Measurements from ENCODE around the gene MIF4GD. TPM values are rescaled to one million over a fixed set of nuclear protein-coding genes. Genes with fewer than 3 reads are reported as not detected.

The MIF4GD gene
- total and polyA plus RNA-seq, 2 experiments from 2014 or later = 11.3 to 15.9 TPM

DNA sequence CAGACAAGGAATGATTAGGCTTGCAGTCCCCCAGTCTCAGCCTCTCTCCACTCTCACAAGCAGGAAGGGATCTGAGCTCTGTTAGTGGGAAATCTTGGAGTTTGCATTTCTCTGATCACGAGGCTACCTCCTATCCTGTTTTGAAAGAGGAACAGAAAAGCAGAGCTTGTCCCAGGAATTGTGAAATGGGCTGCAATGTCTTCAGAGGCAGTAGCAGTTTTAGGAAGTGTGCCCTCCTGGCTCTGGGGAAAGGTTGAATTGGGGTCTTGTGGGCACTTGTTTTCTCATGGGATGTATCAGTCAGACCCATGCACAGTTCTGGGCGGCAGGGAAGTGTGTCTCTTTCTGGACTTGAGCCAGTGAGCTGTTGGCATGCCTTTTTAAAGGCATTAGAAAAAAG is 42.7 kb downstream of the MIF4GD start:
- no peak for ATAC-seq

DNA sequence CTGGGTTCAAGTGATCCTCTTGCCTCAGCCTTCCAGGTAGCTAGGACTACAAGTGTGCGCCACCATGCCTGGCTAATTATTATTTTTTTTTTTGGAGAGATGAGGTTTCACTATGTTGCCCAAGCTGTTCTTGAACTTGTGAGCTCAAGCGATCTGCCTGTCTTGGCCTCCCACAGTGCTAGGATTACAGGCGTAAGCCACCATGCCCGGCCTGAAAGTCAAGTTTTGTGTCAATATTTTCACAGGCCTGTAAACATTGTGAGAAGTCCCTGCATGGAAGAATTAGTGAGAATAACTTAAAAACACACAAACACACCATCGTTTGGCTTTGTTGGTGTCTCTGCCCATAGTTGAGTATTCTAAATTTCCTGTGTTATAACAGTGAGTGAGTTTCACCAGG is 43.3 kb downstream of the MIF4GD start:
- Histone ChIP-seq H3K4me1 (ENCODE audit: insufficient read depth) (no peaks in the 10 kb centered on the region), H3F3A (replicated peaks; ENCODE audit: low read depth) (peaks cover 13% of the 10 kb centered on the region; the same call in 1 of the 2 replicates), H3K27ac (ENCODE audit: low read depth) (no peak overlapping the region), H3K27me3 (ENCODE audit: insufficient read depth) (no peaks in the 10 kb centered on the region), H3K9me2 (ENCODE audit: insufficient read depth) (no peaks in the 10 kb centered on the region), H3K79me2 (replicated peaks; ENCODE audit: insufficient read depth) (no peaks in the 10 kb centered on the region), H3K36me3 (ENCODE audit: insufficient read depth) (peaks cover 29% of the 10 kb centered on the region), H3K4me3 (no peak overlapping the region), H3K4me2 (no peak overlapping the region), H4K20me1 (replicated peaks; ENCODE audit: insufficient read depth) (peaks cover 3% of the 10 kb centered on the region), H2AFZ (no peak overlapping the region)
- Mint-ChIP-seq H3K27ac (no peak overlapping the region), H3K4me3 (no peak overlapping the region), H3K27me3 (ENCODE audit: insufficient read depth, low read depth, poor library complexity) (peaks cover 3% of the 10 kb centered on the region), H3K4me1 (no peaks in the 10 kb centered on the region), H3K9me3 (no peaks in the 10 kb centered on the region), H3K36me3 (ENCODE audit: low read depth) (peaks cover 80% of the 10 kb centered on the region)
- no peak for DNase-seq (ENCODE audit: low spot score)
- TF ChIP-seq ZNF114 (CRISPR knock-in tag; IDR thresholded peaks at IDR 0.05) (no peak), EZH2 (IDR thresholded peaks at IDR 0.05; ENCODE audit: low read depth, unreplicated experiment) (no peak), REST (IDR thresholded peaks at IDR 0.05; ENCODE audit: unreplicated experiment) (no peak), STAT1 (IDR thresholded peaks at IDR 0.05; ENCODE audit: unreplicated experiment) (no peak), JUNB (IDR thresholded peaks at IDR 0.05; ENCODE audit: unreplicated experiment) (no peak)
- ATAC-seq = no peak

More for the DNA sequence above, 42.7 kb downstream of the MIF4GD start:
- Histone ChIP-seq H3K36me3 (ENCODE audit: insufficient read depth) (peaks cover 34% of the 10 kb centered on the region), H3F3A (replicated peaks; ENCODE audit: low read depth) (peaks cover 13% of the 10 kb centered on the region; the same call in 1 of the 2 replicates), H2AFZ (no peak overlapping the region), H4K20me1 (replicated peaks; ENCODE audit: insufficient read depth) (peaks cover 3% of the 10 kb centered on the region), H3K4me2 (no peak overlapping the region), H3K4me3 (no peak overlapping the region), H3K9me2 (ENCODE audit: insufficient read depth) (no peaks in the 10 kb centered on the region), H3K27ac (ENCODE audit: low read depth) (no peak overlapping the region), H3K4me1 (ENCODE audit: insufficient read depth) (no peaks in the 10 kb centered on the region), H3K27me3 (ENCODE audit: insufficient read depth) (no peaks in the 10 kb centered on the region), H3K79me2 (replicated peaks; ENCODE audit: insufficient read depth) (no peaks in the 10 kb centered on the region)
- Mint-ChIP-seq H3K4me1 (no peaks in the 10 kb centered on the region), H3K27ac (no peak overlapping the region), H3K9me3 (no peaks in the 10 kb centered on the region), H3K36me3 (ENCODE audit: low read depth) (peaks cover 82% of the 10 kb centered on the region), H3K4me3 (no peak overlapping the region), H3K27me3 (ENCODE audit: insufficient read depth, low read depth, poor library complexity) (peaks cover 4% of the 10 kb centered on the region)
- no peak for DNase-seq (ENCODE audit: low spot score)
- TF ChIP-seq NANOG (IDR thresholded peaks at IDR 0.05; ENCODE audit: borderline replicate concordance) = no peak
- no peak for TF ChIP-seq EZH2phosphoT487 (IDR thresholded peaks at IDR 0.05; ENCODE audit: unreplicated experiment)
- no peak for TF ChIP-seq ZNF114 (CRISPR knock-in tag; IDR thresholded peaks at IDR 0.05)
- no peak for TF ChIP-seq POLR2AphosphoS5 (IDR thresholded peaks at IDR 0.05; ENCODE audit: low read depth)
- TF ChIP-seq JUNB (IDR thresholded peaks at IDR 0.05; ENCODE audit: unreplicated experiment) = no peak
- no peak for TF ChIP-seq ZNF331 (CRISPR knock-in tag; IDR thresholded peaks at IDR 0.05; ENCODE audit: low read depth)
- TF ChIP-seq, protein P1, sequence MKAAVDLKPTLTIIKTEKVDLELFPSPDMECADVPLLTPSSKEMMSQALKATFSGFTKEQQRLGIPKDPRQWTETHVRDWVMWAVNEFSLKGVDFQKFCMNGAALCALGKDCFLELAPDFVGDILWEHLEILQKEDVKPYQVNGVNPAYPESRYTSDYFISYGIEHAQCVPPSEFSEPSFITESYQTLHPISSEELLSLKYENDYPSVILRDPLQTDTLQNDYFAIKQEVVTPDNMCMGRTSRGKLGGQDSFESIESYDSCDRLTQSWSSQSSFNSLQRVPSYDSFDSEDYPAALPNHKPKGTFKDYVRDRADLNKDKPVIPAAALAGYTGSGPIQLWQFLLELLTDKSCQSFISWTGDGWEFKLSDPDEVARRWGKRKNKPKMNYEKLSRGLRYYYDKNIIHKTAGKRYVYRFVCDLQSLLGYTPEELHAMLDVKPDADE (IDR thresholded peaks at IDR 0.05) = no peak
